ENCODE measurements around the gene C20orf204. TPM values are rescaled to one million over a fixed set of nuclear protein-coding genes. Genes with fewer than 3 reads are reported as not detected.

C20orf204 gene
- total RNA-seq, 4 donors from 2014 or later: 0.68 to 34.8 (median 1.4) TPM; not detected in 1

DNA sequence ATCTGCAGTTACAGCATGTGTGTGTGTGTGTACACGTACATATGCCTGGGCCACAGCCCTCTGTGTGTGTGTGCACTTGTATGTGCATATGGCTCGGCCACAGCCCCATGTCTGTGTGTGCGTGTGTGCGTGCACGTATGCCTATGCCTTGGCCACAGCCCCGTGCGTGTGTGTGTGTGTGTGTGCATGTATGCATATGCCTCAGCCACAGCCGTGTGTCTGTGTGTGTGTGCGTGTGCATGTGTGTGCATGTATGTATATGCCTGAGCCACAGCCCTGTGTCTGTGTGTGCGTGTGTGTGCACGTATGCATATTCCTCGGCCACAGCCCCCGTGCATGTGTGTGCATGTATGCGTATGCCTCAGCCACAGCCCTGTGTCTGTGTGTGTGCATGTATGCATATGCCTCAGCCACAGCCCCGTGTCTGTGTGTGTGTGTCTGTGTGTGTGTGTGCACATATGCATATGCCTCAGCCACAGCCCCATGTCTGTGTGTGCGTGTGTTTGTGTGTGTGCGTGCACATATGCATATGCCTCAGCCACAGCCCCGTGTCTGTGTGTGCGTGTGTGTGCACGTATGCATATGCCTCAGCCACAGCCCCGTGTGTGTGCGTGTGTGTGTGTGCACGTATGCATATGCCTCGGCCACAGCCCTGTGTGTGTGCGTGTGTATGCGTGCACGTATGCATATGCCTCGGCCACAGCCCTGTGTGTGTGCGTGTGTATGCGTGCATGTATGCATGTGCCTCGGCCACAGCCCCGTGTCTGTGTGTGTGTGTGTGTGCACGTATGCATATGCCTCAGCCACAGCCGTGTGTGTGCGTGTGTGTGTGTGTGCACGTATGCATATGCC lies 14.6 kb upstream of the C20orf204 start:
- in situ Hi-C loops (cut with MboI; ENCODE audit: low pct_ligation_motif_present in 1 of 4, low pct_unique_long_range_greater_than_20kb in 1 of 4, low sequenced_read_pairs in 3 of 4) (no loop called here), intact Hi-C loops (cut with DNase I; ENCODE audit: low total_unique reads) (no loop called here)
- Histone ChIP-seq H3K27me3 (no peaks in the 10 kb centered on the region), H3K9me3 (no peaks in the 10 kb centered on the region), H3K36me3 (peaks cover 0 to 55% (median 25%) of the 10 kb centered on the region in 4 donors), H3K4me3 (no peak overlapping the region), H3K27ac (no peak overlapping the region), H3K4me1 (peaks cover 9 to 14% (median 14%) of the 10 kb centered on the region in 4 donors)
- no peak for DNase-seq
- 83 to 84% methylated on average over 1 to 35 of the region's 36 CpGs for WGBS, 2 donors (ENCODE audit: low coverage in 1 of 2)
- no peak for TF ChIP-seq POLR2A (IDR thresholded peaks at IDR 0.05)
- TF ChIP-seq EP300 (IDR thresholded peaks at IDR 0.05; ENCODE audit: low read depth): no peak
- no peak for TF ChIP-seq POLR2AphosphoS5 (IDR thresholded peaks at IDR 0.05)
- TF ChIP-seq, protein P1, sequence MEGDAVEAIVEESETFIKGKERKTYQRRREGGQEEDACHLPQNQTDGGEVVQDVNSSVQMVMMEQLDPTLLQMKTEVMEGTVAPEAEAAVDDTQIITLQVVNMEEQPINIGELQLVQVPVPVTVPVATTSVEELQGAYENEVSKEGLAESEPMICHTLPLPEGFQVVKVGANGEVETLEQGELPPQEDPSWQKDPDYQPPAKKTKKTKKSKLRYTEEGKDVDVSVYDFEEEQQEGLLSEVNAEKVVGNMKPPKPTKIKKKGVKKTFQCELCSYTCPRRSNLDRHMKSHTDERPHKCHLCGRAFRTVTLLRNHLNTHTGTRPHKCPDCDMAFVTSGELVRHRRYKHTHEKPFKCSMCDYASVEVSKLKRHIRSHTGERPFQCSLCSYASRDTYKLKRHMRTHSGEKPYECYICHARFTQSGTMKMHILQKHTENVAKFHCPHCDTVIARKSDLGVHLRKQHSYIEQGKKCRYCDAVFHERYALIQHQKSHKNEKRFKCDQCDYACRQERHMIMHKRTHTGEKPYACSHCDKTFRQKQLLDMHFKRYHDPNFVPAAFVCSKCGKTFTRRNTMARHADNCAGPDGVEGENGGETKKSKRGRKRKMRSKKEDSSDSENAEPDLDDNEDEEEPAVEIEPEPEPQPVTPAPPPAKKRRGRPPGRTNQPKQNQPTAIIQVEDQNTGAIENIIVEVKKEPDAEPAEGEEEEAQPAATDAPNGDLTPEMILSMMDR (IDR thresholded peaks at IDR 0.05): no peak

DNA sequence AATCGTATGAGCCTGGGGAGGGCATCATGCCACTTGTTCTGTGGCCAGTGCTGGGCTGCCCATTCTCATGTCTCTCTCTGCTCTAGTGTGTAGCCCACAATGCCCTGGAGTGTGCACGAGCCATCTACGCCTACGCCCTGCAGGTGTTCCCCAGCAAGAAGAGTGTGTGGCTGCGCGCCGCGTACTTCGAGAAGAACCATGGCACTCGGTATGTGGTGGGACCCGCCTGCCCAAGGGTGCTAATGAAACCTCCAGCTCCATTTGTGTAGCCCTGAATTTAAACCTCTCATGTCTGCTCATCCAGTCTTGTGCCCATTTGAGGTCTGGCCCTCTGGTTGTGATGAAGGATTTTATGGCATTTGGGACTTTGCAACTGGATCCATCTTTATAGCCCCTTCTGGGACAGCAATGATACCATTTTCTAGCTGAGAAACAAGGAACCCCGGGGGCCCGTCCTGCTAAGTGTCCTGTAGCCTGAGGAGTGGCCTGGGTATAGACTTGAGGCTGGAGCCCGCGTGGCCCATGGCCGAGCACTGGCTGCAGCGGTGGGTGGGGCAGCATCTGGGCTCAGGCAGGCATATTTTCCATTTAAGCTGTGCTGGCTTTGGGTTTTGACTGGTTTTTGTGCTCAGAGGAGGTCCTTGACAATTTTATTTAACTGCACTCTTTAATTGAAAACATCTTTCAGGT lies 13.2 kb upstream of the C20orf204 start:
- H3K27ac ChIP-seq: no peak overlapping the region
- intact Hi-C loops (cut with DNase I; ENCODE audit: low total_unique reads) (no loop called here), in situ Hi-C loops (cut with MboI; ENCODE audit: low pct_ligation_motif_present in 1 of 4, low pct_unique_long_range_greater_than_20kb in 1 of 4, low sequenced_read_pairs in 3 of 4) (no loop called here)
- peaks cover 0 to 57% (median 25%) of the 10 kb centered on the region in 4 donors for H3K36me3 ChIP-seq
- H3K4me3 ChIP-seq: no peak overlapping the region
- 96 to 100% methylated on average over 1 to 17 of the region's 17 CpGs for WGBS, 2 donors (ENCODE audit: low coverage in 1 of 2)
- H3K9me3 ChIP-seq: no peaks in the 10 kb centered on the region
- DNase-seq: no peak
- H3K4me1 ChIP-seq: peaks cover 9 to 14% (median 14%) of the 10 kb centered on the region in 4 donors
- H3K27me3 ChIP-seq: no peaks in the 10 kb centered on the region
- TF ChIP-seq POLR2A (IDR thresholded peaks at IDR 0.05) (no peak), EP300 (IDR thresholded peaks at IDR 0.05; ENCODE audit: low read depth) (no peak), POLR2AphosphoS5 (IDR thresholded peaks at IDR 0.05) (no peak)
- TF ChIP-seq, protein P1 (IDR thresholded peaks at IDR 0.05): no peak

DNA sequence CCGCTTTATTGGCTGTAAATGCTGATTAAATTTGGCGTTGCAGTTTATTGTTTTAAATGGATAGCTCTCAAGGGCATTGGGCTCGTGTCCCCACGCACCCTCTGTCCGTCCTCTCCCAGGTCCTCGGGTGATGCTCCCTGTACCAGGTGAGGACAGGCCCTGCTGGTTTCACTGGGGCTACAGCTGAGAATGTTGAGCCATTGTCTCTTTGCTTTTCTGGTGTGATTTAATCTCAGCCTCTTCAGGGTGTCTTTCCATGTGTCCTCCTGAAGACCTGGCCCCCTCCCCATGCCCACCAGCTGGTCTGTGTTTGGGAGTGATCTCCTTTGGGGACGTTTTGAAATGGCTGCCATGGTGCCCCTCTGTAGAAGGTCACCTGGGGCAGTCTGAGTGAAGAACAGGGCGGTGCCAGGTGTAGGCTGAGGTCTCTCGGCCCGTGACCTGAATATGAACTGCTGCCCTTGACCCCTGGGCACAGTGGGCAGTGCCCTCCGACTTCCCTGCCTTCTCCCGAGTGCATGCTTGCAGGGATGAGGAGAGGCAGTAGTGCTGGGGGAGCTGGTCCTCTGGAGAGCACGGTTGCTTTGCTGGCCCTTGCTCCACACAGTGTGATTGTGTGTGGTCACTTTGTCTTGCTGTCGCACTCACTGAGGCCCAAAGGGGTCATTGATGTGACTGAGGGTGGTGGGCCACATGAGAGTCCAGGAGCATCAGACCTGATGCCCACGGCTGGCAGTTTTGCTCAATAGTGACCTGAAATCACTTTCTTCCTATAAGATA lies 12.4 kb upstream of the C20orf204 start:
- Histone ChIP-seq H3K9me3 (no peaks in the 10 kb centered on the region), H3K4me1 (peaks cover 9 to 14% (median 14%) of the 10 kb centered on the region in 4 donors), H3K36me3 (peaks cover 0 to 57% (median 25%) of the 10 kb centered on the region in 4 donors), H3K4me3 (no peak overlapping the region), H3K27ac (no peak overlapping the region), H3K27me3 (no peaks in the 10 kb centered on the region)
- TF ChIP-seq POLR2A (IDR thresholded peaks at IDR 0.05) (no peak), POLR2AphosphoS5 (IDR thresholded peaks at IDR 0.05) (no peak), EP300 (IDR thresholded peaks at IDR 0.05; ENCODE audit: low read depth) (no peak)
- TF ChIP-seq, protein P1 (IDR thresholded peaks at IDR 0.05): no peak
- intact Hi-C loops (cut with DNase I; ENCODE audit: low total_unique reads): no loop called here
- in situ Hi-C loops (cut with MboI; ENCODE audit: low pct_ligation_motif_present in 1 of 4, low pct_unique_long_range_greater_than_20kb in 1 of 4, low sequenced_read_pairs in 3 of 4): no loop called here
- no peak for DNase-seq
- 61 to 74% methylated on average over 5 to 15 of the region's 15 CpGs for WGBS, 2 donors (ENCODE audit: low coverage in 1 of 2)

Measured in transverse colon (tissue), 4 donors.